Measurements from ENCODE around the gene NAIF1. TPM values are rescaled to one million over a fixed set of nuclear protein-coding genes. Genes with fewer than 3 reads are reported as not detected.

NAIF1 gene
- total RNA-seq, 1 experiment from 2014 or later, result 17.3 TPM

DNA sequence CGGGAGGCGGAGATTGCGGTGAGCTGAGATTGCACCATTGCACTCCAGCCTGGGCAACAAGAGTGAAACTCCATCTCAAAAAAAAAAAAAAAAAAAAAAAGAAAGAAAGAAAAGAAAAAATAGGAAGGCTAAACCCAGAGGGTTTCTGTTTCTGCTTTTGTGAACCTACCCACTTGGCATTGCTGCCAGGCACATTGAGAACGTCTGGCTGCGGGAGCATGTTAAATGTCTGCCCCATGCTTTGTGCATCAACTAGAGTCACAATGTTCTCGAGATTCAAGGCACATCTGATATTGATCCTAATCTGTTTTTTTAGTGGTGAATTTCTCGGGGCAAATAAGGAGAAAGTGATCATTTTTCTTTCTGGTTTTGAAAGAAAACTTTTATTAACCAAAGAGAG, 3.8 kb upstream of the NAIF1 start:
- BruUV-seq (replicated peaks), result no TSS peak

DNA sequence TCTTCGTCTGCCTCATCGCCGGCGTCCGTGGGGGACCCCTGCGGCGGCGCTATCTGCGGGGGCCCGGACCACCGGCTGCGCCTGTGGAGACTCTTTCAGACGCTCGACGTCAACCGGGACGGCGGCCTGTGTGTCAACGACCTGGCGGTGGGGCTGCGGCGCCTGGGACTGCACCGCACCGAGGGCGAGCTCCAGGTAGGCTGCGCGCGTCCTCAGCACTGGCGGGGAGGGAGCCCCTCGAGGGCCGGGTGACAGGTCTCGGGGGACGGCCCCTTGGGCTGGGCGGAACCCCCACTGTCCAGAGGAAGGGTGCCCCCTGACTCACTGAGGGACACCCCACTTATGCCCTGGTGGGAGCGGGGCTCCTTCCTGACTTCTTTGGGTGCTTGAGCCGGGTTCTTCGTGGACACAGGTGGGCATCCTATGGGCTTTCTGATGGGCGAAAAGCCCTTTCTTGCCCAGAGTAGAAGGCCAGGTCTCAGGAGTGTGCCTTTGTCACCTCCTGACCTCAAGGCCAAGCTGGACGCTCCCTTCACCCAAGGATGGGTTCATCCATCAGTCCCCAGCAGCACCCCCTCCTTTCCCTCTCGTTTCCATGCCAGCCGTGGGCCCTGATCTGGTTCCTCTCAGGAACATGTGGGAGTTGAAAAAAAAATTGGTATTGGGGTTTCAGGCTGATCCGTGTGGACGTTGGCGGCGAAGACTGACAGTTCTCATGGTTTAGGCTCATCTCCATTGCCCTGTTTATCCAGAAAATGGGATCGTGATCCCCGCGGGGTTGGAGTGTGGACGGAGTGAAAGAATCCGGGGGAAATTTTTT, 1.5 kb upstream of the NAIF1 start:
- intact Hi-C loops (cut with micrococcal nuclease; ENCODE audit: unreplicated experiment), result loop anchor here (2.0 kb wide), 1 partner anchor 30 kb away; no protein-coding TSS in a partner anchor
- TSS peak; percentile 51 for BruUV-seq (replicated peaks)
- no peak for DNase-seq
- no peaks in the 10 kb centered on the region for H3K9me3 ChIP-seq (ENCODE audit: insufficient read depth, low read depth)
- peak overlapping the region; percentile 85 for H3K4me2 ChIP-seq
- no peak for TF ChIP-seq EZH2 (IDR thresholded peaks at IDR 0.05; ENCODE audit: low read depth)
- TF ChIP-seq, protein P1, sequence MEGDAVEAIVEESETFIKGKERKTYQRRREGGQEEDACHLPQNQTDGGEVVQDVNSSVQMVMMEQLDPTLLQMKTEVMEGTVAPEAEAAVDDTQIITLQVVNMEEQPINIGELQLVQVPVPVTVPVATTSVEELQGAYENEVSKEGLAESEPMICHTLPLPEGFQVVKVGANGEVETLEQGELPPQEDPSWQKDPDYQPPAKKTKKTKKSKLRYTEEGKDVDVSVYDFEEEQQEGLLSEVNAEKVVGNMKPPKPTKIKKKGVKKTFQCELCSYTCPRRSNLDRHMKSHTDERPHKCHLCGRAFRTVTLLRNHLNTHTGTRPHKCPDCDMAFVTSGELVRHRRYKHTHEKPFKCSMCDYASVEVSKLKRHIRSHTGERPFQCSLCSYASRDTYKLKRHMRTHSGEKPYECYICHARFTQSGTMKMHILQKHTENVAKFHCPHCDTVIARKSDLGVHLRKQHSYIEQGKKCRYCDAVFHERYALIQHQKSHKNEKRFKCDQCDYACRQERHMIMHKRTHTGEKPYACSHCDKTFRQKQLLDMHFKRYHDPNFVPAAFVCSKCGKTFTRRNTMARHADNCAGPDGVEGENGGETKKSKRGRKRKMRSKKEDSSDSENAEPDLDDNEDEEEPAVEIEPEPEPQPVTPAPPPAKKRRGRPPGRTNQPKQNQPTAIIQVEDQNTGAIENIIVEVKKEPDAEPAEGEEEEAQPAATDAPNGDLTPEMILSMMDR (conservative IDR thresholded peaks at IDR 0.05), result no peak
- H3F3A ChIP-seq (ENCODE audit: insufficient read depth, low read depth), result peaks cover 23% of the 10 kb centered on the region
- H4K20me1 ChIP-seq (ENCODE audit: insufficient read depth), result no peaks in the 10 kb centered on the region
- peaks cover 47% of the 10 kb centered on the region for H3K4me1 ChIP-seq (replicated peaks; ENCODE audit: insufficient read depth)
- no peaks in the 10 kb centered on the region for H3K9me2 ChIP-seq (ENCODE audit: insufficient read depth)
- H3K27ac ChIP-seq, result no peak overlapping the region
- H3K79me2 ChIP-seq (ENCODE audit: low read depth), result peaks cover 60% of the 10 kb centered on the region
- no peaks in the 10 kb centered on the region for H3K27me3 ChIP-seq (ENCODE audit: insufficient read depth, low read depth)
- no peaks in the 10 kb centered on the region for H3K36me3 ChIP-seq (ENCODE audit: low read depth)
- ChIA-PET CTCF (interaction anchor here (0.5 to 0.6 kb wide), 2 partner anchors 10 to 135 kb away, joined by 3 read pairs; no protein-coding TSS in a partner anchor), POLR2A (ENCODE audit: unreplicated experiment) (interaction anchor here (0.6 to 1.0 kb wide), 4 partner anchors 10 to 124 kb away, joined by 3 to 6 read pairs (median 5); no protein-coding TSS in a partner anchor)
- peak overlapping the region; percentile 57 for H3K4me3 ChIP-seq
- H2AFZ ChIP-seq, result peak overlapping the region; percentile 74

More for the DNA sequence above, 3.8 kb upstream of the NAIF1 start:
- Histone ChIP-seq H3K27me3 (ENCODE audit: insufficient read depth, low read depth) (no peaks in the 10 kb centered on the region), H3K4me3 (no peak overlapping the region), H3K4me2 (no peak overlapping the region), H3K36me3 (ENCODE audit: low read depth) (no peaks in the 10 kb centered on the region), H3F3A (ENCODE audit: insufficient read depth, low read depth) (peaks cover 28% of the 10 kb centered on the region), H3K9me3 (ENCODE audit: insufficient read depth, low read depth) (no peaks in the 10 kb centered on the region), H4K20me1 (ENCODE audit: insufficient read depth) (no peaks in the 10 kb centered on the region), H2AFZ (no peak overlapping the region), H3K79me2 (ENCODE audit: low read depth) (peaks cover 76% of the 10 kb centered on the region), H3K27ac (no peak overlapping the region), H3K4me1 (replicated peaks; ENCODE audit: insufficient read depth) (peaks cover 44% of the 10 kb centered on the region), H3K9me2 (ENCODE audit: insufficient read depth) (no peaks in the 10 kb centered on the region)
- no peak for TF ChIP-seq EZH2 (IDR thresholded peaks at IDR 0.05; ENCODE audit: low read depth)
- TF ChIP-seq, protein P1 (conservative IDR thresholded peaks at IDR 0.05), result no peak
- ChIA-PET CTCF (no interaction called here), POLR2A (ENCODE audit: unreplicated experiment) (no interaction called here)
- intact Hi-C loops (cut with micrococcal nuclease; ENCODE audit: unreplicated experiment), result no loop called here
- no peak for DNase-seq

DNA sequence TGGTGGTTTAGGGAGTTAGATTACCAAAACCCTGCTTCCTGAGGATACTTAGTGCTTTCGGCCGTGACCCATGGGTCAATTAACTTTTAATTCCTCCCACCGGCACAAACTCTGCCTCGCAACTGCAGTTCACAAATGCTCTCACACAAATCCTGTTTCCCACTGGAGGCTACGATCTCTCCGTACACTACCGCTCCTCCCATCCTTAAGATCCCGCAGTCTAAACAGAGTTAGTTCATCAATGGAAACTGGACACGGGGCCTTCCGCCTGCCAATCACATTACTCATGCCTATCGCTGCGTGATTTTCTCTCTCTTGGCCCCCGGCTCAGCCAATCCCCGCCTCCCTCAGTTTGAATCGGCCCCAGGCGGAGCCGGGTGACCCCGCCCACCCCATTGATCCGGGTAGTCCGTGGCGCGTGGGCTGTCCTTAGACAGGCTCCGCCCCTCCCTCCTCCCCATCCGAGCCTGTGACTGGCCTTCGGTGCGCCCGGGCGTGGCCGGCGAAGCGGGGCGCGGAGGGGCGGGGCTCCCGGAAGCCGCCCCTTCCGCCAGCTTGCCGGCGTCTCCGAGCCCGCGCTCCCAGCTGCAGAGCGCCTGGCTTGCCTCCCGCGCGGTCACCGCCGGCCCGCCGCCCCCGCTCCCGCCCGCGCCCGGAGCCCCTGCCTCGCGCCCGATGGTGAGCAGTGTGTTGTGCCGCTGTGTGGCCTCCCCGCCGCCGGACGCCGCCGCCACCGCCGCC, 695 bp upstream of the NAIF1 start, which contains the start of gene SLC25A25:
SLC25A25 (plus strand) TSS at position 588 of the 741 bp plus-strand sequence; CDS start at position 676, 88 bp downstream.
- POLR2A ChIA-PET (ENCODE audit: unreplicated experiment), result interaction anchor here (0.6 to 1.3 kb wide), 12 partner anchors 11 to 545 kb away, joined by 3 to 11 read pairs (median 5); partner anchors contain the start of gene ST6GALNAC4
- BruUV-seq (replicated peaks), result TSS peak; percentile 53

More for the DNA sequence above, 695 bp upstream of the NAIF1 start, which contains the start of gene SLC25A25:
- peak within 1 kb of the TSS; percentile 92 for H3K4me2 ChIP-seq
- intact Hi-C loops (cut with micrococcal nuclease; ENCODE audit: unreplicated experiment), result loop anchor here (1.0 to 2.0 kb wide), 2 partner anchors 16 to 31 kb away; no protein-coding TSS in a partner anchor
- peaks cover 40% of the 10 kb centered on the region for H3K4me1 ChIP-seq (replicated peaks; ENCODE audit: insufficient read depth)
- TF ChIP-seq, protein P1 (conservative IDR thresholded peaks at IDR 0.05), result no peak
- TF ChIP-seq EZH2 (IDR thresholded peaks at IDR 0.05; ENCODE audit: low read depth), result no peak
- H4K20me1 ChIP-seq (ENCODE audit: insufficient read depth), result no peaks in the 10 kb centered on the region
- peaks cover 15% of the 10 kb centered on the region for H3F3A ChIP-seq (ENCODE audit: insufficient read depth, low read depth)
- DNase-seq, result peak; percentile 96 to 100
- no peaks in the 10 kb centered on the region for H3K27me3 ChIP-seq (ENCODE audit: insufficient read depth, low read depth)
- peak within 1 kb of the TSS; percentile 92 for H2AFZ ChIP-seq
- peak within 1 kb of the TSS; percentile 87 for H3K4me3 ChIP-seq
- H3K9me3 ChIP-seq (ENCODE audit: insufficient read depth, low read depth), result no peaks in the 10 kb centered on the region
- H3K36me3 ChIP-seq (ENCODE audit: low read depth), result no peaks in the 10 kb centered on the region
- no peaks in the 10 kb centered on the region for H3K9me2 ChIP-seq (ENCODE audit: insufficient read depth)
- CTCF ChIA-PET, result interaction anchor here (0.6 to 2.9 kb wide), 8 partner anchors 11 to 282 kb away, joined by 3 to 13 read pairs (median 4); partner anchors contain the start of gene CDK9
- H3K27ac ChIP-seq, result peak within 1 kb of the TSS; percentile 94
- peaks cover 53% of the 10 kb centered on the region for H3K79me2 ChIP-seq (ENCODE audit: low read depth)
